RCC 7860 (cell line): ENCODE measurements around the gene PTGER2.

Experiments
- DNase-seq: peaks from one replicate; pipeline ENCODE4 v3.0.0-alpha.2; 2015; ENCODE audit warnings: low spot score
- FAIRE-seq: peaks from 2 replicates; lab custom pipeline; 2012; peaks lifted over from hg19 to GRCh38; lab: Jason Lieb, UNC

Gene PTGER2

DNA sequence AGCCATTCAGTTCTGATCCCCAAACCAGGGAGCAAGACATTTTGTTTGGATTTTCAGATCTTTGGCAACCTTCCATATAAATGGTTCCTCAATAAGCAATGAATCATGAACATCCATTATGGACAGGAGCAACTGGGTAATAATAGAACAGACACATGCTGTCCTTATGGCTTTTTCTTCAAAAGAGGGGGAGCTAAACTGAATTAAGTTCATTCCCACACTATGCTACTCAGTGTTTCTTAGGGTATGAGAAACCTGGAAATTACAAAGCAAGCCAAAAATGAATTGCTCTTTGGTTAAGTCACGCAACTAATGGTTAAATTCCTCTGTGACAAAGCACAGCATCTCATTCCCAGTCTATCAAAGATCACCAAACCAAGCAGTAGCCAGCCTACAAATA lies 51.0 kb downstream of the PTGER2 start:
- no peak for DNase-seq
- FAIRE-seq, result no peak

DNA sequence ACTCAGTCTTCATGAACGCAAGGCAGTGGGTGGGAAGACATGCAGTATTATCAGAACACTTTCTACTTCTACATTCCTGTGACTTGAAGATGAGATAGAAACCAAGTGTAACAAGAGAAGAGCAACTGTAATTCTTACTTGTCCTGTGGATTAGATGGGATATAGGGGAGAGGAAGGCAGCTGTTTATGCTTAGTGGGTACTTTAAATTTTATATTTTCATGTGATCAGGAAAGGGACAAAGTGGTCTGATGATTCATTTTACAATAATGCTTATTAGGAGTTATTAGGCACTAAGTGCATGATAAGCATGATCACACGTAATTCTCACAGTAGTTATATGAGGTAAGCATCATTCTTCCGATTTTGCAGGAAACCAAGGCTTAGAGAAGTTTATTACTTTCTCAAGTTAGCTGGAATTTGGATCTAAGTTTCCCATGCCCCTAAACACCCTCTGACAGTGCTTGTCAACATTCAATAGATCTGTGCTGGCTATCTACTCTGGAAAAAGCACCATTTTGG lies 52.7 kb downstream of the PTGER2 start:
- DNase-seq (no peak), FAIRE-seq (no peak)

- DNase-seq (no peak), FAIRE-seq (no peak)
Measured at GRCh38 chr14:52369305-52369801, 55.2 kb downstream of the PTGER2 start.

- FAIRE-seq, result no peak
Measured at GRCh38 chr14:52370406-52370935, 56.4 kb downstream of the PTGER2 start.

DNA sequence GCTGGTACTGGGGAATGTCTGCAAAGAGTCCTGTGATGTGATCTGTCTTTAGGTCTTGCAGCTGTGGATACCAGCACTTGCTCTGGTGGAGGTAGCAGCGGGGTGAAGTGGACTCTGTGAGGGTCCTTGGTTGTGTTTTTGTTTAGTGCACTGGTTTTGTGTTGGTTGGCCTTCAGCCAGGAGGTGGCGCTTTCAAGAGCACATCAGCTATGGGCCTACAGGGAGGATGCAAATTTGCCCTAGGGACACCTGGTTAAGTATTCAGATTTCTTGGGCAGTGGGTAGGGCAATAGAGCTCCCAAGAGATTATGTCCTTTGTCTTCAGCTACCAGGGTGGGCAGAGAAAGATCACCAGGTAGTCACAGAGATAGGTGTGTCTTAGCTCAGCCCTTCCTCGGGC lies 63.8 kb downstream of the PTGER2 start:
- FAIRE-seq (no peak), DNase-seq (no peak)

More at GRCh38 chr14:52370406-52370935, 56.4 kb downstream of the PTGER2 start:
- DNase-seq, result no peak
